Stimulated activated CD8-positive, alpha-beta memory T cell treated with anti-CD3 and anti-CD28 coated beads, Interleukin-15, amount 100 ng/mL, for 1 hour (primary cell): ENCODE measurements around the gene TMEM229B.

ENCODE experiments used
- DNase-seq: peaks from one replicate; pipeline ENCODE4 v3.0.0-alpha.2; 2020; ENCODE audit warnings: low read depth

Gene TMEM229B

DNA sequence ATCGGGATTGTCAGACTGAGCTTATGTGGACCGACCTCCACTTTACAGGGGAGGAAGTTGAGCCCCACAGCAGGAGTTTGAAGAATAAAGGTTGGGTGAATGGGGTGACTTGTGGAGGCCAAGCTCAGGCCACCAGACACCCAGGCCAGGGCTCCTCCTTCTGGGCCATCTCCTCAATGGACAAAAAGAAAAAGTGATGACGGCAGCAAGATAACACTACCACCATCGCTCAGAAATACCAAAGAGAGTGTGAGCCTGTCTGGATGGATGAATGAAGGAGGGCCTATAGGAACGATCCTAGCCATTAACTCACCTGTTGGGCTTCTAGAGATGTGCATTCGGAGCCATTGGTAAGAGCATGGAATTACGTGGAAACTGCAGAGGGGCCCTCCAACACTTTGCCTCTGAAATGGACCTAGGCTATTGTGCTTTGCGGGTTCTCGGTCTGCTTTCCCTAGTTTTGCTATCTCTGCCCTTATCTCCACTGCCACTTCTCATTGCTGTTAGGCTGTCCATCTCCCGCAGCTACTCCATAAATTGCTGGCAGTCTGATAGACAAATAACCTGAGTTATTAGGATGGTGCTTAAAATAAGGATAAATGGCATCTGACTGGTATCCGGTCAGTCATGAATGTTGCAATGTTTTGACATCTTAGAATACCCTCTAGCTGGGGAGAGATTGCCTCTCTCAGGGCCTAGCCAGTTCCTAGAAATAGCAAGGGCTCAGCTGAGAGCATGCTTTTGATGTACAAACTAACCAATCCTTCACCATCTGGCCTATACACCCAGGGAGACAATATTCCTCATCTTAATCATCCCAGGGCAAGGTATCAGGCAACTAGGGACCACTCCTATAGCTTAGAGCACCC, 66.9 kb downstream of the TMEM229B start:
- DNase-seq: no peak
